ENCODE measurements around the gene UACA. TPM values are rescaled to one million over a fixed set of nuclear protein-coding genes. Genes with fewer than 3 reads are reported as not detected.

The UACA gene
- total RNA-seq, 2 experiments from 2014 or later = 1.1 to 2.1 TPM

- ChIA-PET CTCF (no interaction called here), POLR2A (no interaction called here)
Observed at GRCh38 chr15:70605606-70606410, 157.6 kb downstream of the UACA start.

- POLR2A ChIA-PET = no interaction called here
- CTCF ChIA-PET = no interaction called here
Observed at GRCh38 chr15:70604666-70605315, 158.6 kb downstream of the UACA start.

Other genes starting within 250 kb of the UACA start
- under 1 TPM in 1 of 2 experiments, not detected in 1; 0.15 TPM for gene LARP6, start 90.6 kb upstream of the UACA start, total RNA-seq
- gene THAP10, start 128.9 kb upstream of the UACA start, total RNA-seq = under 1 TPM; 0.27 to 0.36 TPM
- under 1 TPM; 0.65 to 0.82 TPM for gene LRRC49, start 129.3 kb upstream of the UACA start, total RNA-seq